NCI-H146 (cell line): ENCODE results near the gene ROCK1.
"Not testable (repeated sequence)": the region's sequence is repeated elsewhere in the genome, so short reads cannot be mapped to it uniquely, and the experiment has no call there.

Experiments used
- DNase-seq: peaks from one replicate; lab custom pipeline; 2025; lab: John Stamatoyannopoulos, UW

ROCK1 gene

DNA sequence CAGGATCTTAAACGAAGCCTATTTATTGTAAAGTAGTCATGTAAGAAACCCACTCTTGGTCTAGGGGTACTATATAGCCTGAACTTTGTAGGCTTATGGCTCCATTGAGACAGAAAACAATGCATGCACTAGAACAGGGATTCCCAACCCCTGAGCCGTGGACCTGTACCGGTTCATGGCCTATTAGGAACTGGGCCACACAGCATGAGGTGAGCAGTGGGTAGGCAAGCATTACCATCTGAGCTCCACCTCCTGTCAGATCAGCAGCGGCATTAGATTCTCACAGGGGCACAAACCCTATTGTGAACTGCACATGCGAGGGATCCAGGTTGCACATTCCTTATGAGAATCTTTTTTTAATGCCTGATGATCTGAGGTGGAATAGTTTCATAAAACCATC, 59.2 kb downstream of the ROCK1 start:
- no peak for DNase-seq

DNA sequence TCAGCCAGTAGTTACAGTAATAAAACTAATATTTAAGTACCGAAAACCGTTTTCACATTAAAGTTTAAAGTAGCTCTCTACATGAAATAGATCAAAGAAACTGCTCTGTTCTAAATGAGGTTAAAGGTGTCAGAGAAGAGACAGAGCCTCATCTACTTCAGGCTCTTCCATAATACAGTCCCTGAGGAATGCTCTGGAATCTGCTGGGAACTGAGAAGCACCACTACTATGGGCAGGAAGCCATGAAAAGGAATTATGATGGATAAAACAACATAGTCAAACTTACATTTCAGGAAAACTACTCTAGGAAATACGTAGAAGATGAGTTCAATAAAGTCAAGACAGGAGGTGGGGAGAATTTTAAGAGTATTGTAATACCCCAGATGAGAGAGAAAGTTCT, 60.0 kb downstream of the ROCK1 start:
- no peak for DNase-seq

DNA sequence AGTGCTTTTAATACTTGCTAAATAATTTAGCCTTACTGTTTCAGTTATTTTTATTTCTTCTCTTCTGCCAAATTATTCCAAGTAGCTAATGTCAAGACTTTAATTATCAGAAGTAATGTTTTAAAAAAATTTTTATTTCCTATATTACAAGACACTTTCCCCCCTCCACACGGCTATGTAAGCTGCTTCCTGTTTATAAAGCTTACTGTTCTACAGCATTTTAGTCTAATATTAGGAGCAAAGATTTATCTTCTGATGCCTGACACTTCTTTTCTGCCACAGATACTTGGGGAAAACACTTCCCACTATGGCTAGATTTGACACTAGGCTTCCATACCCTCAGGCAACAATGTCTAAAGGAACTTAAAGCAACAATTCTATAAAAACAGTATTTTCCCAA, 62.3 kb downstream of the ROCK1 start:
- DNase-seq: no peak

DNA sequence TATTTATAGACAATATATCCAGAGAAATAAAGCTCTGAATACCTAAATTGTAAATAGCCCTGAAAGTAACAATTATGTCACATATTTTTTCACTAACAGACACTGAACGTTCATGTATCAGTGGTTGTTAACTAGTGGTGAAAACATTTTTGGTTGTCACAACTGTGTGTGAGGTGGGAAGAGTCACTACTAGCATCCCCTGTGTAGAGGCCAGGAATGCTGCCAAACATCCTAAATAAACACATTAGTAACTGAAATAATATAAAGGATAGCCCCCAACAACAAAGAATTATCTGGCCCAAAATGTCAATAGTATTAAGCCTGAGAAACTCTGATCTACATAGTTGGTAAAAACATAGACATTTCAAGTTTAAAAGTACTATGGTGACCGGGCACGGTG, 64.5 kb downstream of the ROCK1 start:
- no peak for DNase-seq

DNA sequence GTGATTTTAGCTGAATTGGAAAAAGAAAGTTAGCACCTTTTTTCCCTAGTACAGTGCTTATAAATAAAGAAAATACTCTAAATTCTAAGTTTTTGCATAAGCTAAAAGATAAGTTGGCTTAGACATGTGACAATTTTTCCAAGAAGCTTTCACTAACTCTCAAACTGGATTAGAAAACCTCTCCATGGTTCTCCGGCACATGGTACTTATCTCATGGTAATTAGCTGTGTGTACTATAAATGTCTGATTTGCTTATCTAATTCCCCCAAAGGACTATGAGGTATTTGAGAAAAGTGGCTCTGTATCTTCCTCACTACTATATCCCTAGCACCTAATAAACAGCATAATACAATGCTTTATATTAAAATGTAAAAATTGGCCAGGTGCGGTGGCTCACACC, 71.1 kb downstream of the ROCK1 start:
- no peak for DNase-seq

DNA sequence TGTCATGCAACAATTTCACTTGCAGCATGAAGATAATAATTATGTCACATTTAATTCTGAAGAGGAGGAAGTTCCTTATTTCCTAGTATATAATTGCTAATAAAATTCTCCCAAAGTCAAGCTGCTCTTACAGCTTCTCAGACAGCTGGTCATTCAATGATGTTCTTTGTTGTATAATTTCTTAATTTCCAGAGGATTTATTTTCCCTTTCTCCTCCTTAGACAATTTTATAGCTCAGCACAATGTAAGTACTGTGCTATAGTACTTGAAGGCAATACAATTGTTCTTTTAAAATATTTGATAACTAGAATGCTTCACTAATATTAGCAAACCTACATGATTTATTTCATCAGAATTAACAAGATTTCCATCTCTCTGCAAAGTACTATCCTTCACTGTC, 73.4 kb downstream of the ROCK1 start:
- DNase-seq: no peak

DNA sequence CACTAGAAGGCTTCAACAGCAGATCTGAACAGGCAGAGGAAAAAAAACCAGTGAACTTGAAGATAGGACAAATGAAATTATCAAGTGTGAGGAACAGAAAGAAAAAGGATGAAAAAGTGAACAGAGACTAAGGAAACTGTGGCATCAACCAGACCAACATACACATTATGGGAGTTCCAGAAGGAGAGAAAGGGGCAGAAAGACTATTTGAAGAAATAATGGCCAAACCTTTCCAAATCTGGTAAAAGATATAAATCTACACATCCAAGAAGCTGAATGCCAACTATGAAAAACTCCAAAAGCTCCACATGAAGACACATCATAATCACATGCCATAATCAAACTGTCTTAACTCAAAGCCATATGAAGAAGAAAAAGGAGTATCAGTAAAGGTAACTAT, 79.8 kb downstream of the ROCK1 start:
- no peak for DNase-seq

DNA sequence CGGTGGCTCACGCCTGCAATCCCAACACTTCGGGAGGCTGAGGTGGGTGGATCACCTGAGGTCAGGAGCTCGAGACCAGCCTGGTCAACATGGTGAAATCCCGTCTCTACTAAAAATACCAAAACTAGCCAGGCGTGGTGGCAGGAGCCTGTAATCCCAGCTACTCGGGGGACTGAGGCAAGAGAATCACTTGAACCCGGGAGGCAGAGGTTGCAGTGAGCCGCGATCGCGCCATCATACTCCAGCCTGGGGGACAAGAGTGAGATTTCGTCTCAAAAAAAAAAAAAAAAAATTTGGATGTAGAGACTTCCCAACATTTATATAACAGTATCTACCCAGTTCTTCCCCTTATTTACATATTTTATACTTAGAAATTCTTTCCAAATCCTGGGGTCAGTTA, 93.4 kb downstream of the ROCK1 start:
- not testable (repeated sequence) for DNase-seq

DNA sequence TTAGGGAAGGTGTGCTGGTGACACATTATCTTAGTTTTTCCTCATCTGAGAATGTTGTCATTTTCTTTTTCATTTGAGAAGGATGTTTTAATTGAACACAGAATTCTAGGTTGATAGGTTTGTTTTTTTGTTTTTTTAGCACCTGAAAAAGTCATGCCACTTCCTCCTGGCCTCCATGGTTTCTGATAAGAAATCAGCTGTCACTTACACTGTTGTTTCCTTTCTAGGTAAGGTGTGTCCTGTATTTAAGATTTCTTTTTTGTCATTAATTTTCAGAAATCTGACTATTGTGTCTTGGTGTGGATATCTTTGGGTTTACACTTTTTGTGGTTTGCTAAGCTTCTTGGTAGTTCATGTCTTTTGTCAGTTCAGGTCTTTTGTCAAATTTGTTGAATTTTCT, 99.3 kb downstream of the ROCK1 start:
- no peak for DNase-seq

DNA sequence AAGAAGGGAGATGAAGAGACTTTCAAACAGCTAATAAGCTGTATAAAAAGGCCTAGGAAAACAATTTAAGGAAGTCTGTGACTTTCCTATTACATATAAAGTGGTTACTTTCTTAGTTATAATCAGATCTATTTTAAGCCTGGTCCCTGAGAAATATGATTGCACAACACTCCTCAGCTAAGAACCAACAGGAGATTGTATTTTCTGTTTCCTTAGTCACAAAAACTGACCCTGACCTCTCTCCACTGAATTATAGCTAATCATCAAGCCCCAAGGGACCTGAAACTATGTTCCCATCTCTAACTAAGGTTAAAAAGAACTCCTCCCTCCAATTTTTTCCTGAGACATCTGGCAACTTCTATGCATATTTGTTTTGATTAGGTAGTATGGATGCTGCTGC, 106.9 kb downstream of the ROCK1 start:
- DNase-seq: no peak

DNA sequence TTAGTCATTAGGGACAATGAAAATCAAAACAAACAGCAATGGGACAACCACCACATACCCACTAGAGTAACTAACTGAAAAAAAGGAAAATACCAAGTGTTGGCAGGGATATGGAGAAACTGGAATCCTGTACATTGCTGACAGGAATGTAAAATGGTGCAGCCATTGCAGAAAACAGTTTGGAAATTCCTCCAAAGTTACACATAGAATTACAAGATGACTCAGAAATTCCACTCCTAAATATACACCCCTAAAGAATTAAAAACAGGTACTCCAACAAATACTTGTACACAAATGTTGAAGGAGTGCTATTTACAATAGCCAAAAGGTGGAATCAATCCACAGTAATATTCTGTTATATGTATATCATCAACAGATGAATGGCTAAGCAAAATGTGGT, 110.9 kb downstream of the ROCK1 start:
- DNase-seq: no peak

DNA sequence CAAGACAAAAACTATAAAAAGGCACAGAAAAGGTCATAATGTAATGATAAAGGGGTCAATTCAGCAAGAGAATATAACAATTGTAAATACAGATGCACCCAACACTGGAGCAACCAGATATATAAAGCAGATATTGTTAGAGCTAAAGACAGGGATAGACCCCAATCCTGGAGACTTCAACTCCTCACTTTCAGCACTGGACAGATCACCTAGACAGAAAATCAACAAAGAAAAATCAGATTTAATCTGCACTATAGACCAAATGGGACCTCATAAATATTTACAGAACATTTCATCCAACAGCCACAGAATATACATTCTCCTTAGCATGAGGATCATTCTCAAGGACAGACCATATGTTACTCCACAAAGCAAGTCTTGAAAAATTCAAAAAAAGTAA, 114.2 kb downstream of the ROCK1 start:
- no peak for DNase-seq

DNA sequence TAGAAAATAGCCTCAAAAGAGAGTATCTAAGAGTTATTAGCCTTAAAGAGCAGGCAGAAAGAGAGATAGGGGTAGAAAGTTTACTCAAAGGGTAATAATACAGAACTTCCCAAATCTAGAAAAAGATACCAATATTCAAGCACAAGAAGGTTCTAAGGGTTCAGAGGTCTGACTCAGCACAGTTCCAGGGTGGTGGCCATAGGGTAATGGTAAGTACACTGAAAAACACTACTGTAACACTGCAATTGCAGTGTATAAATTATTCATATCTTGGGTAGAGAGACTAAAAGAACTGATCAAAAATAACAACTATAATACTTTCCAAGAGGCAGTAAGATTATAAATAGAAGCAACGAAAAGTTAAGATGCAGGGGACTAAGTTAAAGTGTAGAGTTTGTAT, 115.2 kb downstream of the ROCK1 start:
- no peak for DNase-seq

DNA sequence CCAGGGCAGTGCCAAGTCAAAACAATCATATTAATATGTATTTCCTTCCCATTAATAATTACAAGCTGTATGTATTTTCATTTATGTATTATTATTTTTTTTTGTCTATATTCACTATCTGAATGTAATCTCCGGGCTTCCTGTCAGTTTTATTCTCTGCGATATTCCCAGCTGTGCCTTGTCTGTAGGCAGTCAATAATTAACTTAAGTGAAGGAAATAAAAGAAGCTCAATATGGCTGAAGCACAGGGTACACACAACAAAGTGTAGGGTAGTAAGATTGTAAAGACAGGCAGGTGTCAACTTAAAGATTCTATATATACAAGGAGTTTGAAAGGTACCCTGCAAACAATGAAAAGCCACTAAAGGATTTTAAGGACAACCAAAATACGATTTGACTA, 122.9 kb downstream of the ROCK1 start:
- peak; percentile 4 for DNase-seq

DNA sequence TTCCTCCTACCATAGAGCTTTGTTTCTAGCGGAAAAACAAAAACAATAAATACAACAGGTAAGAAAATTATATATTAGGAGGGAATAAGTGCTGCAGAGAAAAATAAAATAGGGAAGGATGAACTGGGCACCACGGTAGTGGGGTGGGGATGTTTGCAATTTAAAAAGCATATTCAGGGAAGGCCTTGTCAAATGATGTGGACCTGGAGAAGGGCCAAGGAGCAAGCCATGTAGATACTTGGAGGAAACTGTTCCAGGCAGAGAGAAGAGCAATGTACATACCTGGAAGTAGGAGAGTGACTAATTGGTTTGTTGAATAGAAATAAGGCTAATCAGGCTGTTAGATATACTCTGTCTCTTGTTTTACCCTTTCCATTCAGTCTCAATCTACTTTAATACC, 136.5 kb downstream of the ROCK1 start:
- no peak for DNase-seq

DNA sequence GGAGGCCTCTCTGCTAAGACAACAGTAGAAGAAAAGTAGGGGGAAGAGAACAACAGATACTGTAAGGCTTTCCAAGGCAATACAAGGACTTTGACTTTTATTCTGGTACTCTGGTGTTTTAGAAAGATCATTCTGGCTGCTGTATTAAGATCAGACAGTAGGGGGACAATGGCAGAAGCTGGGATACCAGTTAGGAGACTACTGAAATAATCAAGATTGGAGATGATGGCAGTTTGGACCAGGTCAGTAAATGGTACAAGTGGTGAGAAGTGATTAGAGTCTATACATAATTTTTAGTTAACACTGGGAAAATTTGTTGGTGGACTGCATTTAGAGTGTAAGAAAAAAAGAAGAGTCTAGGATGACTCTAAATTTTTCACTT, 139.7 kb downstream of the ROCK1 start:
- peak; percentile 26 for DNase-seq

DNA sequence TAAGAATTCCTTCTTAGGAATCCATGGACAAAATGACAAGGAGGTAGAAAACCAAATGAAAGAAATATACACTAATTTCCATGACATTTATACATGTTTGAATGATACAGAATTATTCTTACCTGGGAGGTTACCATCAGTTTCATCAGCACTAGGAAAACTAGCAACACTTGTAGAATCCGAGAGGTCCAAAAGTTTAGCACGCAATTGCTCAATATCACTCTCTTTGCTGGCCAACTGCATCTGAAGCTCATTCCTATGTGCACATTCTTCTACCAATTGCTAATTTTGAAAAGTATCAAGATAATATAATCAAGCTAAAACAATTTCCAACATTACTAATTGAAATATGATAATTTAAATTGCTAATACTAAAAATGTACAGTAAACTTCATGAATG, 144.8 kb downstream of the ROCK1 start:
- no peak for DNase-seq

DNA sequence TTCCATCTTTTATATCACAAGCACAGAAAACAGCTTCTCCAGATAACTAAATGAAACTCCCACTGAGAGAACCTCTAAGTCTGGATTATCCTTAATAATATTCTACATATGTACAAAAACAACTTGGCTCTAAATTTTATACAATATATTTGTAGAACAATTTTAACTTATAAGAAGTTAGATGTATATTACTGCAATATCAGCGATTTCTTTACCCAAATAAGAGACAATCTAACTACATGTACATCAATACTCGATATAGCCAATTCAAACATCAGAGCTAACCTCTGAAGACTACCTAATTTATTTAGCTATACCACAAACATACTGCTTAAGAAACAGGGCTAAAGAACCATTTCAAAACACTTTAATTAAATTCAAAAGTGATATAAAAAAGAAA, 148.6 kb downstream of the ROCK1 start:
- DNase-seq: no peak

DNA sequence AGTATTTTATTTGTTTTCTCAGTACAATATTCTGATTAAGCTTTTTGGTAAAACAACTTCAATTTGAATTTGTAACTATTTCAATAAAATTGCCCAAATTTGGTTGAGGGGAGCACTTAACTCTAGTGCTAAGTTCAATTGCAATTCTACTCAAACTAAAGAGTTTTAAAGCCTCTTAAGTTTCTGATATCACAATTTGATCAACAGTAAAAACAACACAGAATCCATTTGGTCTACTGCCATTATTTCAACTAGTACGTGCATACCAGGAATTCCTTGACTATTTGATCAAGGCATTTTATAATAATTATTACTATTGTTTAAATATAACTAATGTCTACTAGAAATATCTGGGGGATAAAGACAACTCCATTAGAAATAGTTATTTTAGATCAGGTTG, 150.9 kb downstream of the ROCK1 start:
- no peak for DNase-seq

DNA sequence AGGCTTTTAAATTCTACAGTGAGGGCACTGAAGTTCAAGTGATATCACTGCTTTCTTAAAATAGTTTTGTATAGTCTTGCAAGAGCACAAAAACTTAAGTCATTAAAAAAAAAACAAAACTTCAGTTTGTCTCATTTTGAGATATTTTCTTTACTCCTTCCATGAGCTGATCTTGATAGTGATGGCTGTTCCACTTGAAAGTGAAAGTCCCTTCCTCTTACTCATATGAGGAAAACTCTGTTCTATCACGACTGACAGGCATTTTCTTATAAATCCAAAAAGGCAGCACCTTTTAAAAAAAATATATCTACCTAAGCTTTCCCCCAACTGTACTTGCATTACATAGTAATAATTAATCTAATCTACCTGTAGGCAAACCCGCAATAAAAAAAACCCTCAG, 160.8 kb downstream of the ROCK1 start:
- DNase-seq: not testable (repeated sequence)
